H1 (cell line): ENCODE data around the gene SKIL. TPM values are rescaled to one million over a fixed set of nuclear protein-coding genes. Genes with fewer than 3 reads are reported as not detected.

Experiments used
- CHD7 ChIP-seq: fragments of 300-600 bp; sonication (generic); IDR thresholded peaks from 2 replicates; pipeline ENCODE4 v1.7.1; 2012; ENCODE audit warnings: low read length, moderate library complexity, mild to moderate bottlenecking, inconsistent platforms; ENCODE audit not compliant: insufficient replicate concordance
- EZH2 ChIP-seq: fragments of 200-600 bp; sonication (generic); IDR thresholded peaks from 2 replicates; pipeline ENCODE4 v1.7.1; 2012; ENCODE audit warnings: low read depth, mild to moderate bottlenecking, moderate library complexity, low read length, inconsistent platforms; ENCODE audit not compliant: severe bottlenecking
- FOSL1 ChIP-seq: IDR thresholded peaks from 2 replicates; pipeline ENCODE4 v1.6.1; 2011; ENCODE audit warnings: mild to moderate bottlenecking, low read depth, low read length, moderate library complexity; ENCODE audit not compliant: insufficient read depth
- MAFK ChIP-seq: IDR thresholded peaks from 2 replicates; pipeline ENCODE4 v1.6.1; 2012; ENCODE audit warnings: low read depth, mild to moderate bottlenecking, improper control_type of control experiment, low read length
- MAX ChIP-seq: IDR thresholded peaks from 2 replicates; pipeline ENCODE4 v1.6.1; 2012; ENCODE audit warnings: inconsistent platforms
- RNF2 ChIP-seq: fragments of 200-900, 300-1000 bp; sonication (generic); IDR thresholded peaks from 2 replicates; pipeline ENCODE4 v1.7.1; 2016; ENCODE audit warnings: borderline replicate concordance, low read depth, mild to moderate bottlenecking, antibody characterized with exemption, low read length; ENCODE audit not compliant: poor library complexity, severe bottlenecking; ENCODE audit errors: missing control alignments
- TAF1 ChIP-seq: IDR thresholded peaks from 2 replicates; pipeline ENCODE4 v1.6.1; 2011; ENCODE audit warnings: mild to moderate bottlenecking, low read depth, low read length
- TEAD4 ChIP-seq: IDR thresholded peaks from 2 replicates; pipeline ENCODE4 v1.6.1; 2012; ENCODE audit warnings: low read depth, low read length, inconsistent platforms, mixed read lengths
- YY1 ChIP-seq: IDR thresholded peaks from 2 replicates; pipeline ENCODE4 v1.6.1; 2011; ENCODE audit warnings: low read depth, mild to moderate bottlenecking, low read length
- ZNF274 ChIP-seq: IDR thresholded peaks from 2 replicates; pipeline ENCODE4 v1.7.0; 2012; ENCODE audit warnings: low read length, borderline replicate concordance; ENCODE audit errors: extremely low read depth
- polyA plus RNA-seq, 7 experiments: library from polyadenylated mRNA; depleted of rRNA in 3 of 7; stranded (reverse) in 5 of 7; unstranded in 2 of 7; fragments of >200 nt in 5 of 7; fragments of 200-250 nt in 2 of 7; gene quantifications; 1 replicate in 5 of 7; 2 replicates in 1 of 7; 4 replicates in 1 of 7; pipeline versions ENCODE4 v1.2.1 to v1.2.3, GENCODE V29; 2011 to 2013; ENCODE audit warnings: missing spikeins in 2 of 7, mixed read lengths in 2 of 7
- total RNA-seq: library from RNA; stranded (reverse); fragmentation: NEBNext Ultra II Directional; extraction: Animal tissue kit (Norgen Biotek cat#: 25700); gene quantifications from 2 replicates; pipeline ENCODE4 v1.2.1, GENCODE V29; 2021

Gene SKIL
- total and polyA plus RNA-seq, 2 of the 8 experiments (the other 6 are each of a cell fraction or from before 2014, with no cell fraction given), result 13.2 to 277 TPM

- TF ChIP-seq CHD7 (no peak), FOSL1 (no peak), MAFK (no peak), MAX (no peak), ZNF274 (no peak), TAF1 (no peak), YY1 (no peak), TEAD4 (no peak), EZH2 (no peak), RNF2 (no peak)
Observed at GRCh38 chr3:170359178-170359704, 1.7 kb downstream of the SKIL start (continued).
